OCI-LY3 (cell line): Measurements from ENCODE around the gene MUC6.

Experiments used
- H2AFZ ChIP-seq: fragments of 200-600, 300-600 bp; shearing (Covaris generic); 2 replicates; pipeline ENCODE4 v1.6.0; 2014; ENCODE audit warnings: antibody characterized with exemption, low read depth, low read length
- H3K27ac ChIP-seq: fragments of 200-600, 300-600 bp; sonication (generic); 2 replicates; pipeline ENCODE4 v1.5.1; 2014; ENCODE audit warnings: mild to moderate bottlenecking, low read length, moderate library complexity, mixed read lengths
- H3K27me3 ChIP-seq: fragments of 200-600, 300-600 bp; sonication (generic); 2 replicates; pipeline ENCODE4 v1.6.1; 2014; ENCODE audit warnings: low read depth, low read length, mixed read lengths
- H3K36me3 ChIP-seq: fragments of 200-600, 300-600 bp; sonication (generic); replicated peaks from 2 replicates; pipeline ENCODE3; 2014; ENCODE audit warnings: low read depth, low read length, mixed read lengths
- H3K4me1 ChIP-seq: fragments of 300-600, 200-600 bp; sonication (generic); 2 replicates; pipeline ENCODE4 v1.6.1; 2014; ENCODE audit warnings: low read length, mixed read lengths
- H3K4me2 ChIP-seq: fragments of 200-600, 300-600 bp; sonication (generic); 2 replicates; pipeline ENCODE4 v1.6.1; 2014; ENCODE audit warnings: low read length, mixed read lengths
- H3K4me3 ChIP-seq: fragments of 300-600, 200-600 bp; sonication (generic); 2 replicates; pipeline ENCODE4 v1.5.1; 2014; ENCODE audit warnings: antibody characterized with exemption, mild to moderate bottlenecking, low read length, moderate library complexity
- H3K79me2 ChIP-seq: fragments of 300-600, 200-600 bp; shearing (Covaris generic); 2 replicates; pipeline ENCODE4 v1.6.1; 2014; ENCODE audit warnings: mild to moderate bottlenecking, low read length, mixed read lengths
- H3K9ac ChIP-seq: fragments of 300-600, 200-600 bp; shearing (Covaris generic); 2 replicates; pipeline ENCODE4 v1.6.0; 2014; ENCODE audit warnings: mild to moderate bottlenecking, low read length, moderate library complexity
- H3K9me3 ChIP-seq: fragments of 200-600, 300-600 bp; shearing (Covaris generic); 2 replicates; pipeline ENCODE4 v1.6.1; 2014; ENCODE audit warnings: low read length, mixed read lengths; ENCODE audit not compliant: insufficient read depth
- H4K20me1 ChIP-seq: fragments of 200-600, 300-600 bp; sonication (generic); 2 replicates; pipeline ENCODE4 v1.6.1; 2016; ENCODE audit warnings: low read length, mixed read lengths; ENCODE audit not compliant: insufficient read depth
- EZH2phosphoT487 ChIP-seq: fragments of 200-600 bp; shearing (Covaris generic); IDR thresholded peaks from 2 replicates; pipeline ENCODE4 v1.6.1; 2018; ENCODE audit warnings: antibody characterized with exemption, mixed run types, low read depth
- TF ChIP-seq, protein P1 (sequence below): fragments of 200-600, 300-600 bp; sonication (generic); IDR thresholded peaks from 2 replicates; pipeline ENCODE4 v1.5.1; 2014; ENCODE audit warnings: antibody characterized with exemption, low read length, low read depth

The MUC6 gene

DNA sequence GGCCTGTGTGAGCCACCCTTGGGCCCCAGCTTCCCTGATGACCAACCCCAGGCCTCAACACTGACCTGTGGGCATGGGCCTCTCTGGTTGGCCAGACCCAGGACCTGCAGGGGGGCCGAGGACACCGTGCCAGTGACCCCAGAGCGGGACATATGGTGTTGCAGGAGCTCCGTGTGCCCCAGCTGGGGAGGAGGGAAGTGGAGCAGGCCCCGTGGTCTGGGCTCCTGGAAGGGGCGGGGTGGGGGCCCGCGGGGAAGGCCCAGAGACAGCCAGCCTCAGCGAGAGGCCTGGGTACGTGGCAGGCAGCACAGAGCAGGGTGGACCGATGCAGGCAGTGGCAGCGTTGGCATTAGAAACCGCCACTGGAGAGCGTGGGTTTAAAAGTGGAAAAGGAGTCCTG, 22.2 kb downstream of the MUC6 start:
- Histone ChIP-seq H3K4me3 (no peak overlapping the region), H3K36me3 (no peaks in the 10 kb centered on the region), H3K4me2 (no peak overlapping the region), H2AFZ (no peak overlapping the region), H3K4me1 (no peaks in the 10 kb centered on the region), H4K20me1 (peaks cover 10% of the 10 kb centered on the region; the same call in 1 of the 2 replicates), H3K27ac (no peak overlapping the region), H3K79me2 (no peaks in the 10 kb centered on the region), H3K9ac (no peak overlapping the region), H3K27me3 (no peaks in the 10 kb centered on the region), H3K9me3 (no peaks in the 10 kb centered on the region)
- TF ChIP-seq, protein P1, sequence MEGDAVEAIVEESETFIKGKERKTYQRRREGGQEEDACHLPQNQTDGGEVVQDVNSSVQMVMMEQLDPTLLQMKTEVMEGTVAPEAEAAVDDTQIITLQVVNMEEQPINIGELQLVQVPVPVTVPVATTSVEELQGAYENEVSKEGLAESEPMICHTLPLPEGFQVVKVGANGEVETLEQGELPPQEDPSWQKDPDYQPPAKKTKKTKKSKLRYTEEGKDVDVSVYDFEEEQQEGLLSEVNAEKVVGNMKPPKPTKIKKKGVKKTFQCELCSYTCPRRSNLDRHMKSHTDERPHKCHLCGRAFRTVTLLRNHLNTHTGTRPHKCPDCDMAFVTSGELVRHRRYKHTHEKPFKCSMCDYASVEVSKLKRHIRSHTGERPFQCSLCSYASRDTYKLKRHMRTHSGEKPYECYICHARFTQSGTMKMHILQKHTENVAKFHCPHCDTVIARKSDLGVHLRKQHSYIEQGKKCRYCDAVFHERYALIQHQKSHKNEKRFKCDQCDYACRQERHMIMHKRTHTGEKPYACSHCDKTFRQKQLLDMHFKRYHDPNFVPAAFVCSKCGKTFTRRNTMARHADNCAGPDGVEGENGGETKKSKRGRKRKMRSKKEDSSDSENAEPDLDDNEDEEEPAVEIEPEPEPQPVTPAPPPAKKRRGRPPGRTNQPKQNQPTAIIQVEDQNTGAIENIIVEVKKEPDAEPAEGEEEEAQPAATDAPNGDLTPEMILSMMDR: no peak
- no peak for TF ChIP-seq EZH2phosphoT487

GRCh38 chr11:1013631-1013935, 22.9 kb downstream of the MUC6 start:
- Histone ChIP-seq H3K27ac (no peak overlapping the region), H3K9ac (no peak overlapping the region), H3K27me3 (no peaks in the 10 kb centered on the region), H2AFZ (no peak overlapping the region), H3K9me3 (no peaks in the 10 kb centered on the region), H3K4me2 (no peak overlapping the region), H4K20me1 (peaks cover 10% of the 10 kb centered on the region; the same call in 1 of the 2 replicates), H3K79me2 (no peaks in the 10 kb centered on the region), H3K4me1 (no peaks in the 10 kb centered on the region), H3K36me3 (no peaks in the 10 kb centered on the region), H3K4me3 (no peak overlapping the region)
- no peak for TF ChIP-seq EZH2phosphoT487
- TF ChIP-seq, protein P1: no peak

GRCh38 chr11:1012740-1013630, 23.5 kb downstream of the MUC6 start:
- H3K79me2 ChIP-seq: no peaks in the 10 kb centered on the region
- H3K27ac ChIP-seq: no peak overlapping the region
- no peak overlapping the region for H3K9ac ChIP-seq
- H3K9me3 ChIP-seq: no peaks in the 10 kb centered on the region
- H3K4me2 ChIP-seq: no peak overlapping the region
- H3K4me3 ChIP-seq: no peak overlapping the region
- no peak overlapping the region for H2AFZ ChIP-seq
- no peaks in the 10 kb centered on the region for H3K4me1 ChIP-seq
- H4K20me1 ChIP-seq: peaks cover 10% of the 10 kb centered on the region; the same call in 1 of the 2 replicates
- TF ChIP-seq EZH2phosphoT487: no peak
- TF ChIP-seq, protein P1: no peak
- H3K36me3 ChIP-seq: no peaks in the 10 kb centered on the region
- no peaks in the 10 kb centered on the region for H3K27me3 ChIP-seq

DNA sequence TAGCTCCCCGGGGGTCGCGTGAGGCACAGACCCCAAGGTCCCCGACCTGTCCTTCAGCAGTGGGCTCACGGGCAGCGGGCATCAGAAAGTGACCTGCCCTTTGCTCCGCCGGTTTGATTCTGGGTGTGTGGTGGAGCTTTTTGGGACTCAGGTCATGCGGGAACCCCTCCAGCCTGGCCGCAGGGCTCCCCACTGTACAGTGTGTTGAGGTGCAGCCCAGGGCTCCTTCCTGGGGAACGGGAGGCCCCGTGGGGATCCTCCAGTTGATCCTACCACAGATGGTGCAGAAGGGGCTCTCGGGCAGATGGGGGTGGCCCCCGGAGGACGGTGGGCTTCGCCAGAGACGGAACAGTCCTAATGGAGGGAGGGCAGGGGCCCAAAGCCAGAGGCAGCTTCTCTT, 24.2 kb downstream of the MUC6 start:
- TF ChIP-seq, protein P1: no peak
- TF ChIP-seq EZH2phosphoT487: no peak
- no peaks in the 10 kb centered on the region for H3K9me3 ChIP-seq
- no peak overlapping the region for H3K27ac ChIP-seq
- no peak overlapping the region for H3K4me3 ChIP-seq
- H3K9ac ChIP-seq: no peak overlapping the region
- no peaks in the 10 kb centered on the region for H3K36me3 ChIP-seq
- no peak overlapping the region for H2AFZ ChIP-seq
- no peaks in the 10 kb centered on the region for H3K4me1 ChIP-seq
- H3K4me2 ChIP-seq: no peak overlapping the region
- H3K79me2 ChIP-seq: no peaks in the 10 kb centered on the region
- 0 out of 2 replicates have a peak, but pooled peaks cover 7% of the 10 kb centered on the region for H4K20me1 ChIP-seq
- H3K27me3 ChIP-seq: no peaks in the 10 kb centered on the region
